Stimulated activated CD4-positive, alpha-beta T cell treated with anti-CD3 and anti-CD28 coated beads, Interleukin-1b, Interleukin-23, amount 100 ng/mL, for 24 hours (primary cell): ENCODE data around the gene PCDHB14.

Experiments used
- DNase-seq, 4 experiments: peaks; one replicate each; pipeline ENCODE4 v3.0.0-alpha.2; 2020; ENCODE audit warnings: low read depth in 4 of 4, low spot score in 1 of 4

Gene PCDHB14

DNA sequence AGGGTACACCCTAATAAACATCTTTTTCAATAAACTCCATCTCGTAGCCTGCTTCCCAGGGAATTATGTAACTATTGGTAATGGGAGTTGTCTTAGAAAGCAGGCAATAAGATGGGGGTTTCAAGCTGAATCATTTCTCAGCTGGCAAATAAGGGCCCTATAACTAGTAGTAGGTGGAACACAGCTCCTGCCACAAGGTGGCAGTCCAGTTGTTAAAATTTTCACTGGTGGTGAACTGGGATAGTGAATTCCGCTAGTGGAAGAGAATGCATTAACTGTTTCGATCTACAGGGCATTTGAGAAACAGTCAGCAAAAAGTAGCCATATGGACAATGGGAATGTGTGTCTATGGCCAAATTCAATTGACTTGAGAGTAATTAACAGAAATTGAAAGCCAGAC, 49.8 kb downstream of the PCDHB14 start:
- no peak for DNase-seq
